Glomerular visceral epithelial cell (primary cell): ENCODE data around the gene SULT1C4.
"Not testable (repeated sequence)": the region's sequence is repeated elsewhere in the genome, so short reads cannot be mapped to it uniquely, and the experiment has no call there.

Source experiments
- DNase-seq: peaks from one replicate; pipeline ENCODE4 v3.0.0-alpha.2; 2016; ENCODE audit errors: extremely low spot score

SULT1C4 gene

DNA sequence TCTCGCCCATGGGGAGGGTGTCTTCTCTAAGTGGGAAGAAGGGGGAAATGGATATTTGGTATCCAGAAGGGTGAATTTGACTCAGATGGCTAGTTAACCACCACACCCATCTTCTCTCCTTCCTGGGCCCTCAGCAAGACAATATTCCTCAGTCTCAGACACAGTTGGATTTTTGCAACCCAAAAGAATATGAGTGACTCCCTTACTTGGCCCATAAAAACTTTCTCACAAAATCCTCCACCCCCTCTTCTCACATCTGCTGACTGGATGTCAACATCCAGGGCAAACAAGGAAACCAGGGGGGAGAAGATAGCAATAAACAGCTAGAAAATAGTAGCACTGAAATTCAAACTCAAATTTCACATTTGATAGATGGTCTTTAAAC, 35.9 kb downstream of the SULT1C4 start:
- DNase-seq, result no peak

DNA sequence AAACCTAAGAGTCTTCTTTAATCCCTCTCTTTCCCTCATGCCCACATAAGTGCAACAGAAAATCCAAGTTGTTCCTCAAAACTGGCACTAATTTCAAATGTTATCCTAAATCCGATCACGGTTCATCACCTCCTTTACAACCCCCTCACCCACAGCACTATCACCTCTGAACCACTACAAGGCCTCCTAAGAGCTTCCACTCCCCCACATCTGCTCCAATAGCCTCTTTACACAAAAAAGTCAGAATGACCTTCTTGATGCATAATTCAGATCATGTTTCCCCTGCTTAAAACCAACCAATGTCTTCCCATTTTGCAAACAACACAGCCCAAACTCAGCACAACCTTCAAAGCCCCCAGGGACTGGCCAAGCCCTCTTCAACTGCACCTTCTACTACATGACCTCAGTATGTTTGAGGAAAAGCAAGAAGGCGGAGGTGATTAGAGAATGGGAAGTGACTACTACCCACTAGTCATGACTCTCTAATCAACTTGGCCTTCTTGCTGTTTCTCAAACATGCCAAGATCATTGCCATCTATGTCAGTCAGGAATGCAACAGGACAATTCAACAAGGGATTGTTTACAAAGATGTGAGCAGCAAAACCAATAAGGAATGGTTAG, 36.6 kb downstream of the SULT1C4 start:
- DNase-seq, result no peak

DNA sequence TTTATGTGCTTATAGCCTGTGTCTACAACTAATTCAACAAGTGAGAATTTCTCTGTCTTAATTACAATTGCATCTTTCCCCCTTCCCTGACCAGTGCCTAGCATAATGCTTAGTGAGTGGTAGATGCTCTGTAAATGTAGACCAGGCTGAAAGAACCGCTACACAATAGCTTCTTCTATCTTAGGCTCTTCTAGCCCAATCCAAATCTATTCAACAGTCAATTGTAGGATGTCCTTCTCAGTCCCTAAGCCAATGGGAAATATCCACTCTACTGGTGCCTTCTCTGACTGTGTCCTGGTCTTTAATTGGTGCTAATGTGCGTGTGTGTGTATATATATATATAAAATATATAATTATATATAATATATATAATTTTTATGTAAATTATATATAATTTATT, 37.2 kb downstream of the SULT1C4 start:
- no peak for DNase-seq

DNA sequence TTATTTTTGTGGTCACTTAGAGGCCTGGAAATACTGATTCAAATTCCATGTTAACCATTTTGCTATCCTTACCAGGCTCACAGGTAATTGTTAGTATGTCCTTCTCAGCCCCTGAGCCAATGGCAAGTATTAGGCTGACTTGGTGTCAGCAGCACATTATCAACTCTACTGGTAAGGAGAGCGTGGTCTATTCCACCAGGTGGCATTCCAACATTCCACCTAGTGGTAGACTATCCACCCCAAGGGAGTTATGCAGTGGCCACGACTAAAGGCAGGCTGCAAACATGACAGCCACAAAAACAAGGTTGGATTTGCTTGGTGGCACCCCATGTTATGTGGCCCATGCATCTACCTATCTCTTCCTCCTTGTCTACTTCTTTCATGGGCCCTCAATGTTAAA, 39.5 kb downstream of the SULT1C4 start:
- DNase-seq, result peak; percentile 13

DNA sequence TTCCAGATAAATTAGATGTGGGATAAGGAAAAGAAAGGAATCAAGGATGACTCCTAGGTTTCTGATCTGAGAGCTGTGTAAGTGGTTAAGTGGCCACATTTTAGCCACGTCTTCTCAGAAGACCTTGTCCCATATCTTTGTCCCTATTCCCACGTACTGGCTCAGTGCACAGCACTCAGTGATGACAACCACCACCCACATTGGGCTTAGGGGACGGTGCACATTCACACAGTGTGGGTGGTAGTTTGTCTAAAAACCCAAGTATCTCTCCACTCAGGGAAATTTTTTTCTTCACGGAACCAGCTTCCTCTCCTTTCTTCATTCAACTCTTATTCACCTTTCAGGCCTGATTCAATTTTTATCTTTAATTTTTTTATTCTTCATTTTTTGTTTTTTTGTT, 40.7 kb downstream of the SULT1C4 start:
- no peak for DNase-seq

DNA sequence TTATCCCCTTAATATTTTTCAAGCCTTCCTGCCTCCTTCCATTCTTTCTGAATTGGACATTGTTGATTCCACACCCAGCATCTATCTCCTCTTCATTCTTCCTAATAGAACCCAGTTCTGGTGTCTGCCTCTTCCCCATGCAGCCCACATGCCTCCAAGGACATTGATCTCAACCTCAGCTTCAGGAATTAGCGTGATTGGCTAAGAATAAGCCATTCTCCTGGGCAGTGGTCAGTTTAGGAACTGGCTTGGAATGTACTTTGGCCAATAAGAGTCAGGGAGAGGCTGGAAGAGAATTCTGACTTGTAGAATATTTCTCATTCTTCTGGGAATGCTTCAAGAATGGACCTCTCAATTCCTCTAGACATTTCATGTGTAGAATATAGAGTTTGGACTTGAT, 45.3 kb downstream of the SULT1C4 start:
- DNase-seq, result no peak

DNA sequence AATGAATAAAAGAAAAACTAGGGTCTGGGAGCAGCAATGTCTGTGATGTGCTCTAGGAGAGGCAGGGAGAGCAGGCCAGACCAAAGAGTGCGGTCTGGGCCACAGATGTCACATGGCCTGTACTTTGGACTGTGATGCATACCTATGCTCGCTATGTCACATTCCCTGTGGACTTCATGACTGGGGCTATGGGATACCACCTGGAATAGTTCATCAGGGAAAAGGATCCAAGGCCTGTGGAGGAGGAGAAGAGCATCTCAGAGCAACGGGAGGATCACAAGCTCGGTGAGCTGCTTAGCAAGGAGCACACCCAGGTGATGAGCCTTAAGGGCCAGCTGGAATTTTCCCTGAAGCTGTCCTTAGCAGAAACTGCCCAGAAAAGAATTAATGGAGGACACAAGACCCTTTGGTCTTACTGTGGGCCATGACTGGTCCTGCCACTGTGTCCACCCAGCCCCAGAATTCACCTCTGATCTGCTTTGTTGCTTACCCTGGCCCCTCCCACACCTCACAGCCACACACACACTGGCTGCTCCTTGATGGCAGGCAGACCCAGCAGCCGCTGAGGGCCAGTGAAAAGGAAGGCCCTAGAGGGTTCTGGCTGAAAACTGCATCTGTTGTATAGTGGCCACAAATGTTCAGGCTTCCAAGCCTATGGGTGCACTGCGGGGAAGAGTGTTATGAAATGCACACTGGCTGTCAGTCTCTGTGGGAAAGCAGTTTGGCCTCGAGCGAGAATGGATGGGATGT, 45.9 kb downstream of the SULT1C4 start:
- DNase-seq, result no peak

DNA sequence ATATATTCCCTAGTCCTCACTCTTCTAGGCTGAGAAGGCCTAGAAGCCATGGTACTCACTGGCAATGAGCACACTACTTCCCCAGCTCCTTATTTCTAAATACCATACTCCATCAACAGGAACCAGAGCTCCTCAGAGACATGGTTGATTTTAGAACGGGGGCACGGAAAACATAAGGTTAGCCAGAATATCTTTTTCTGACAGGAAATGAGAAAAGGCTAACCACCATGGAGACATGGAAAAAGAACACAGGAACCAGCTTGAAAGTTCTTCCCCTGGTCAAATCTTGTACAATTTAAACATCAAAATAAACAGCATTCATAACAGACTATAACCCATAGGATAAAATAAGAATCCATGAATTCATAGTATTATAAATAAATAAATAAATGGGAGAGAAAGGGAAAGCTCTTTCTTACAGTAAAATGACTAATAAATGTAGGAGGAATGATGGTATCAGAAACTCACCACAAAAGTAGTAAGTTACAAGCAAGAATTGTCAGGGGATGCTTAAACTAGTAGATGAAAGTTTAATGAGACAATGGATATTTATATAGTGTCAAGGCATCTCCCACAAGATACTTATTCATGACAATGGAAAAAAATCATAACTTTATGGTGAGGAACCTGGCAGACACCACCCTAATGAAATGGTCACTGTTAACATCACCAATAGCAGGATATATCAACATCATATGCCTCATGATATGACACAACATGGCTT, 50.7 kb downstream of the SULT1C4 start:
- no peak for DNase-seq

DNA sequence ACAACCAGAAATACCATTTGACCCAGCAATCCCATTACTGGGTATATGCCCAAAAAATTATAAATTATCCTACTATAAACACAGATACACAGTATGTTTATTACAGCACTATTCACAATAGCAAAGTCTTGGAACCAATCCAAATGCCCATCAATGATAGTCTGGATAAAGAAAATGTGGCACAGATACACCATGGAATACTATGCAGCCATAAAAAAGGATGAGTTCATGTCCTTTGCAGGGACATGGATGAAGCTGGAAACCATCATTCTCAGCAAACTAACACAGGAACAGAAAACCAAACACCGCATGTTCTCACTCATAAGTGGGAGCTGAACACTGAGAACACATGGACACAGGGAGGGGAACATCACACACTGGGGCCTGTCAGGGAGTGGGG, 57.8 kb downstream of the SULT1C4 start:
- DNase-seq, result not testable (repeated sequence)

DNA sequence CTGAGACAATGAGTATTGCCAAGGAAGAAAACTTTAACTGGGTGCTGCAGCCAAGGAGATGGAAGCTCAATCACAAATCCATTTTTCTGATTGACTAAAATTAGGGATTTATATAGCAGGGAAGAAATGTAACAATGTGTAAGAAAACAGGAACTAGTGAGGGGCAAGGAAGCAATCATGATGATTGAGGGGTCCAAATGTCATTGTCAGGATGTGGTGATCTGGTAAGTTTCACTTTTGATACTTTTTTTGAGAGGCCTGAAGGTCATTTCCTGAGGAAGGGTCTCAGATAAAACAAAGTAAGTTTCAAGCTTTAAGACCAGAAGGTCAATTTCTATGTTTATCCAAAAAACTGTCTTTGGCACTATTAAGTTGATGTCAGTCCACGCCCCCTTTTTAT, 59.2 kb downstream of the SULT1C4 start:
- no peak for DNase-seq
